ENCODE measurements around the gene L3MBTL4. TPM values are rescaled to one million over a fixed set of nuclear protein-coding genes. Genes with fewer than 3 reads are reported as not detected.

L3MBTL4 gene
- total and polyA plus RNA-seq, 11 donors: 0.27 to 3.3 (median 1.2) TPM

GRCh38 chr18:5914951-5915350 lies 499.8 kb downstream of the L3MBTL4 start:
- no peaks in the 10 kb centered on the region for H3K4me1 ChIP-seq
- no peak overlapping the region for H3K27ac ChIP-seq
- no peaks in the 10 kb centered on the region for H3K9me3 ChIP-seq
- 52 to 73% (median 63%) methylated on average over 5 of the region's 5 CpGs for WGBS, 4 donors
- H3K36me3 ChIP-seq: no peaks in the 10 kb centered on the region
- TF ChIP-seq CTCF (IDR thresholded peaks at IDR 0.05) (no peak), POLR2A (IDR thresholded peaks at IDR 0.05) (no peak)
- DNase-seq: no peak
- ATAC-seq: no peak
- intact Hi-C loops (cut with DNase I): no loop called here
- H3K27me3 ChIP-seq: peaks cover 0 to 13% (median 0%) of the 10 kb centered on the region in 9 donors
- no peak overlapping the region for H3K4me3 ChIP-seq

GRCh38 chr18:5914016-5914415 lies 500.7 kb downstream of the L3MBTL4 start:
- 57 to 75% (median 65%) methylated on average over 1 of the region's 1 CpG for WGBS, 4 donors
- no peak overlapping the region for H3K27ac ChIP-seq
- DNase-seq: no peak
- H3K36me3 ChIP-seq: no peaks in the 10 kb centered on the region
- intact Hi-C loops (cut with DNase I): no loop called here
- TF ChIP-seq POLR2A (IDR thresholded peaks at IDR 0.05) (no peak), CTCF (IDR thresholded peaks at IDR 0.05) (no peak)
- H3K4me3 ChIP-seq: no peak overlapping the region
- no peak for ATAC-seq
- peaks cover 0 to 13% (median 0%) of the 10 kb centered on the region in 9 donors for H3K27me3 ChIP-seq
- no peaks in the 10 kb centered on the region for H3K9me3 ChIP-seq
- H3K4me1 ChIP-seq: no peaks in the 10 kb centered on the region

- H3K4me3 ChIP-seq: no peak overlapping the region
- WGBS, 4 donors: 77 to 83% (median 80%) methylated on average over 7 of the region's 7 CpGs
- H3K27ac ChIP-seq: no peak overlapping the region
- DNase-seq: no peak
- H3K9me3 ChIP-seq: no peaks in the 10 kb centered on the region
- H3K27me3 ChIP-seq: peaks cover 0 to 13% (median 0%) of the 10 kb centered on the region in 9 donors
- H3K36me3 ChIP-seq: no peaks in the 10 kb centered on the region
- TF ChIP-seq CTCF (IDR thresholded peaks at IDR 0.05) (no peak), POLR2A (IDR thresholded peaks at IDR 0.05) (no peak)
- intact Hi-C loops (cut with DNase I): no loop called here
- H3K4me1 ChIP-seq: no peaks in the 10 kb centered on the region
- no peak for ATAC-seq
Observed at GRCh38 chr18:5912566-5912965, 502.1 kb downstream of the L3MBTL4 start.

GRCh38 chr18:5909125-5909524 lies 505.6 kb downstream of the L3MBTL4 start:
- Histone ChIP-seq H3K9me3 (no peaks in the 10 kb centered on the region), H3K4me3 (no peak overlapping the region), H3K4me1 (no peaks in the 10 kb centered on the region), H3K27me3 (peaks cover 0 to 24% (median 0%) of the 10 kb centered on the region in 9 donors), H3K27ac (no peak overlapping the region), H3K36me3 (no peaks in the 10 kb centered on the region)
- intact Hi-C loops (cut with DNase I): no loop called here
- WGBS, 4 donors: 79 to 87% (median 81%) methylated on average over 2 of the region's 2 CpGs
- DNase-seq (no peak), ATAC-seq (no peak)
- TF ChIP-seq CTCF (IDR thresholded peaks at IDR 0.05) (no peak), POLR2A (IDR thresholded peaks at IDR 0.05) (no peak)

Small RNA genes within 50 kb of the gene (microRNA-seq; reads per million reads assigned to microRNA genes)
- 0 reads per million in 4 donors for gene MIR4317

Measured in heart left ventricle (tissue), 16 donors.